Heart left ventricle (tissue), 16 donors: ENCODE data around the gene FZD10. TPM values are rescaled to one million over a fixed set of nuclear protein-coding genes. Genes with fewer than 3 reads are reported as not detected.

Source experiments
- ATAC-seq, 4 donors: fragments of 200-7000 bp; cut with Tn5 transposase; one replicate each; pipeline ENCODE4 v1.9.1; 2020 to 2022; ENCODE audit warnings: moderate library complexity in 4 of 4, mild to moderate bottlenecking in 3 of 4, moderate number of reproducible peaks in 1 of 4
- DNase-seq, 5 donors: peaks; one replicate each; pipeline ENCODE4 v3.0.0-alpha.2; 2020
- H3K27ac ChIP-seq, 12 donors: fragments of 200-600 bp; sonication (generic) in 4 of 12; one replicate each; pipeline versions ENCODE4 v1.5.0 to v1.8.0; 2016 to 2022; ENCODE audit warnings: mild to moderate bottlenecking in 2 of 12
- H3K27me3 ChIP-seq, 9 donors: fragments of 200-600 bp; sonication (generic) in 2 of 9; one replicate each; pipeline versions ENCODE4 v1.5.1 to v1.8.0; 2016 to 2022; ENCODE audit warnings: mild to moderate bottlenecking in 3 of 9
- H3K36me3 ChIP-seq, 9 donors: fragments of 200-600 bp; sonication (generic) in 2 of 9; one replicate each; pipeline versions ENCODE4 v1.5.0 to v1.8.0; 2018 to 2022; ENCODE audit warnings: mild to moderate bottlenecking in 2 of 9
- H3K4me1 ChIP-seq, 12 donors: fragments of 200-600 bp; sonication (generic) in 4 of 12; one replicate each; pipeline versions ENCODE4 v1.5.0 to v1.8.0; 2016 to 2022; ENCODE audit warnings: mild to moderate bottlenecking in 3 of 12
- H3K4me3 ChIP-seq, 12 donors: fragments of 200-600 bp; sonication (generic) in 4 of 12; one replicate each; pipeline versions ENCODE4 v1.5.0 to v1.8.0; 2017 to 2022; ENCODE audit warnings: mild to moderate bottlenecking in 9 of 12, moderate library complexity in 4 of 12
- H3K9me3 ChIP-seq, 12 donors: fragments of 200-600 bp; sonication (generic) in 4 of 12; one replicate each; pipeline versions ENCODE4 v1.5.0 to v1.8.0; 2016 to 2022; ENCODE audit warnings: mild to moderate bottlenecking in 1 of 12
- POLR2A ChIP-seq, 2 donors: fragments of 450-650 bp; IDR thresholded peaks; one replicate each; pipeline ENCODE4 v1.6.1; 2017; ENCODE audit warnings: antibody characterized with exemption in 2 of 2, mild to moderate bottlenecking in 2 of 2, moderate library complexity in 2 of 2
- WGBS, 4 donors: extraction: QIAGEN DNeasy Blood & Tissue Kit in 2 of 4; methylation state at CpG; one replicate each; pipeline versions ENCODE4 v1.1.5 to v1.1.7; 2013 to 2018; 5-methylcytosine and 5-hydroxymethylcytosine counted together
- intact Hi-C, 10 donors: fragments of 100-400 bp; cut with DNase I; formaldehyde crosslinking; loops; one replicate each; pipeline versions ENCODE4 v1.11.1 to v1.14.2; 2022
- polyA plus RNA-seq, 2 donors: library from polyadenylated mRNA; stranded (reverse); fragments of 200-250 nt; gene quantifications; one replicate each; pipeline ENCODE4 v1.2.3, GENCODE V29; 2013
- total RNA-seq, 9 donors: library from RNA; depleted of rRNA in 2 of 9; stranded (reverse); fragments of >200 nt in 2 of 9; fragmentation: NEBNext Ultra II Directional in 3 of 9; extraction: Animal tissue kit (Norgen Biotek cat#: 25700) in 3 of 9; gene quantifications; one replicate each; pipeline versions ENCODE4 v1.1.0 to v1.2.4, GENCODE V29; 2016 to 2023
- TF ChIP-seq, protein P1 (sequence below), 12 donors: fragments of 200-600 bp; sonication (generic) in 4 of 12; IDR thresholded peaks; one replicate each; pipeline versions ENCODE4 v1.5.0 to v1.8.0; 2018 to 2022; ENCODE audit warnings: antibody characterized with exemption in 12 of 12, mild to moderate bottlenecking in 5 of 12
- donor health status: ischemic (EF 13 %, LVEDD 7.1; RV severe dilation, severe dysfunction).
- donor health status: healthy with polysubstance abuse.
- donor health status: DM: no; HTN: yes; CAD: no.
- donor health status: DM: no; HTN: no; CAD: no.
- donor health status: ischemic (EF 25% LVEDD 6.9; RV normal size, moderate dysfunction).
- donor health status: ischemic (EF 25% LVEDD 5.7; RV mildly dilated, moderate dysfunction).
- donor health status: healthy.
- donor health status: DM: yes; HTN: yes; CAD: no.
- donor health status: ischemic (EF 35%, LVEDD 5.7; RV mildly dilated, moderate dysfunction).
- donor health status: nonischemic (EF 11% LVEDD 7.7; RV severe dilation, severe dysfunction).
- donor health status: DM: yes; HTN: yes; CAD: no.
- donor health status: PGD.
- donor health status: ischemic (EF 29% LVEDD 5.4; RV normal size, mild dysfunction).
- donor health status: nonischemic (EF 23%, LVEDD 6.1; RV moderate dilation, normal function).

Gene FZD10
- total and polyA plus RNA-seq, 11 donors, result 0.06 to 0.23 (median 0.10) TPM; not detected in 3

DNA sequence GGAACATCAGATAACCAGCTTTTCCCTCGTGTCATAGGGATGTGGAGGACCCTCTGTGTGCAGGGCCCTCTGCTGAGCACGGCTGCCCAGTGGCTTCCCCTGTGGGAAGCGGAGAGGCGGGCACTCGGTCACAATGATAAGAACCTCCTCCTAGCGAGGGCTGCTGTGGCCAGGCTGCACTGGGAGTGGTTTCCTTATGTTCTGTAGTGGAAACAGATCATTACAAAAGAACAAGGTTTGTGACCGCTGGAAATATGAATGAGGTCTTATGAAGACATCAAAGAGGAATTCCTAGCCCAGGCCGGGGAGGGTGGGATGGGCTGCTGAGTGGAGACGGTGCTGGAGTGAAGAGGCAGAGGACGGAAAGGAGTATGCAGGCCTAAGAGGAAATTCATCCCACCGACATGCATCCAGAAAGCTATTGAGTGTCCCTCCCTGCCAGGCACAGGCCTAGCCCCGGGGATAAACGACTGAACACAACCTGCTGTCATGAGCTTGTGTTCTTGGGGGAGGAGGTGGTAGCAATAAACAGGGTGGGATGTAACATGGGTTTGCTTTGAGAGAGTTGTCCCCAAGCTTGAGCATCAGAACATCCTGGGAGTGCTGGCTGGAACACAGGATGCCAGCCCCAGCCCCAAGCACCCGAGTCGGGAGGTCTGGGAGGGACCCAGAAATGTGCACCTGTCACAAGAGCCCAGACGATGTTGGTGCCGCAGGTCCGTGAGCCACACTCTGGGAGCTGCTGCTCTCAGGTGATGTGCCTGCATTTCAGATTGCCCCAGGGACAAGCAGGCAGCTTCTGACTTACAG lies 37.5 kb downstream of the FZD10 start:
- DNase-seq, result no peak

DNA sequence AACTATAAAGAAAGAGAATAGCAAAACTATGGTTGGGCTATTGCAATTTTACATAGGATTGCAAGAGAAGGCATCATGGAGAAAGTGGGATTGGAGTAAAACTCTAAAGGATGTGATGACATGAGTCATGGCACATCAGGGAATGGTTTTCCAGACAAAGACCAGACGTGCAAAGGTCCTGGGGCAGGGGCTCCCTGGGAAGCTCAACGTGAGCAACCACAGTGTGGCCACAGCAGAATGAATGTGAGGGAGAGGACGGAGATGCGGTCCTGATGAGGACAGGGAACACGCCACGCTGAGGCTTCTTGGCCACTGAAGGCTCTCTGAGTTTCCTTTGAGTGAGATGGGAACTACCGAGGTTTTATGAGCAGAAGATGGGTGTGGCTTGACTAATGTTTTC lies 38.2 kb downstream of the FZD10 start:
- TF ChIP-seq, protein P1, sequence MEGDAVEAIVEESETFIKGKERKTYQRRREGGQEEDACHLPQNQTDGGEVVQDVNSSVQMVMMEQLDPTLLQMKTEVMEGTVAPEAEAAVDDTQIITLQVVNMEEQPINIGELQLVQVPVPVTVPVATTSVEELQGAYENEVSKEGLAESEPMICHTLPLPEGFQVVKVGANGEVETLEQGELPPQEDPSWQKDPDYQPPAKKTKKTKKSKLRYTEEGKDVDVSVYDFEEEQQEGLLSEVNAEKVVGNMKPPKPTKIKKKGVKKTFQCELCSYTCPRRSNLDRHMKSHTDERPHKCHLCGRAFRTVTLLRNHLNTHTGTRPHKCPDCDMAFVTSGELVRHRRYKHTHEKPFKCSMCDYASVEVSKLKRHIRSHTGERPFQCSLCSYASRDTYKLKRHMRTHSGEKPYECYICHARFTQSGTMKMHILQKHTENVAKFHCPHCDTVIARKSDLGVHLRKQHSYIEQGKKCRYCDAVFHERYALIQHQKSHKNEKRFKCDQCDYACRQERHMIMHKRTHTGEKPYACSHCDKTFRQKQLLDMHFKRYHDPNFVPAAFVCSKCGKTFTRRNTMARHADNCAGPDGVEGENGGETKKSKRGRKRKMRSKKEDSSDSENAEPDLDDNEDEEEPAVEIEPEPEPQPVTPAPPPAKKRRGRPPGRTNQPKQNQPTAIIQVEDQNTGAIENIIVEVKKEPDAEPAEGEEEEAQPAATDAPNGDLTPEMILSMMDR (IDR thresholded peaks at IDR 0.05), result no peak
- TF ChIP-seq POLR2A (IDR thresholded peaks at IDR 0.05), result no peak
- no peaks in the 10 kb centered on the region for H3K36me3 ChIP-seq
- 79 to 87% (median 82%) methylated on average over 7 of the region's 7 CpGs for WGBS, 4 donors
- ATAC-seq (no peak), DNase-seq (no peak)
- H3K9me3 ChIP-seq, result peaks cover 0 to 7% (median 0%) of the 10 kb centered on the region in 12 donors
- H3K27me3 ChIP-seq, result peaks cover 0 to 29% (median 0%) of the 10 kb centered on the region in 9 donors
- H3K4me1 ChIP-seq, result no peaks in the 10 kb centered on the region
- no peak overlapping the region for H3K27ac ChIP-seq
- H3K4me3 ChIP-seq, result no peak overlapping the region
- intact Hi-C loops, result no loop called here

More for the DNA sequence above, 37.5 kb downstream of the FZD10 start:
- no peaks in the 10 kb centered on the region for H3K36me3 ChIP-seq
- no peak for ATAC-seq
- intact Hi-C loops, result no loop called here
- TF ChIP-seq, protein P1 (IDR thresholded peaks at IDR 0.05), result no peak
- no peak for TF ChIP-seq POLR2A (IDR thresholded peaks at IDR 0.05)
- no peaks in the 10 kb centered on the region for H3K4me1 ChIP-seq
- H3K9me3 ChIP-seq, result peaks cover 0 to 7% (median 0%) of the 10 kb centered on the region in 12 donors
- H3K27me3 ChIP-seq, result peaks cover 0 to 35% (median 0%) of the 10 kb centered on the region in 9 donors
- H3K27ac ChIP-seq, result no peak overlapping the region
- H3K4me3 ChIP-seq, result no peak overlapping the region
- WGBS, 4 donors, result 46 to 49% (median 47%) methylated on average over 18 of the region's 18 CpGs

DNA sequence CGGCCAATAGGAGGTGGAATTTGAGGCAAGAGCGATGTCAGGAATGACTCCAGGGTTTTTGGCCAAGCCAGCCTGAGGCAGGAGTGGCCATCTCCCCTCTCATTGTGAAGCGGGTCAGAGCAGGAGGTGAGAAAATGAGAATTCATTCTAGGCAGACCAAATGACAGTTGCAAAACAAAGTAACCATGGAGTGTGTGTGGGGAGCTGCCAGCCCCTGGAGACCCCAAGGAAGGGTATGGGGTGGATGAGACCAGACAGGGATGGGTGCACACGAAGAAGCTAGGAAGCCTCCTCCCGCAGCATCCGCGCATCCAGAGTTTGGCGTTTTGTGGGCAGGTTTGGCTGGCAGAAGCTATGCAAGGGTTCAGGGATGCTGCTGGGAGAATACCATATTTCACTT lies 38.8 kb downstream of the FZD10 start:
- 90 to 94% (median 92%) methylated on average over 8 of the region's 8 CpGs for WGBS, 4 donors
- no peaks in the 10 kb centered on the region for H3K36me3 ChIP-seq
- ATAC-seq (no peak), DNase-seq (no peak)
- H3K4me3 ChIP-seq, result no peak overlapping the region
- no peaks in the 10 kb centered on the region for H3K4me1 ChIP-seq
- intact Hi-C loops, result no loop called here
- H3K27me3 ChIP-seq, result peaks cover 0 to 23% (median 0%) of the 10 kb centered on the region in 9 donors
- H3K9me3 ChIP-seq, result peaks cover 0 to 7% (median 0%) of the 10 kb centered on the region in 12 donors
- no peak for TF ChIP-seq POLR2A (IDR thresholded peaks at IDR 0.05)
- TF ChIP-seq, protein P1 (IDR thresholded peaks at IDR 0.05), result no peak
- no peak overlapping the region for H3K27ac ChIP-seq

DNA sequence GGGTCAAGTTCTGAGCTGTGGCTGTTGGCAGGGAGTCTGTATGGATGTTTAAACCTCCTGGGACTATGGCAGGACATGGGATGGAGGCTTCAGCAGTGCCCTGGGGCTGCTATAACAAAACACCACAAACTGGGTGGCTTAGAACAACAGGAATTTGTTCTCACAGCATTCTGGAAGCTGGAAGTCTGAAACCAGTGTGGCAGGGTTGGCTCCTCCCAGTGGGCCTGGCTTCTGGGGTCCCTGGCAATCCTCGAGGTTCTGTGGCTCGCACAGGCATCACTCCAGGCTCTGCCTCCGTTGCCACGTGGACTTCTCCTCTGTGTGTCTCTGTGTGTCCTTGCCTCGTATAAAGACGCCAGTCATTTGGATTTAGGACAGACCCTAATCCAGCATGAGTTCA lies 39.9 kb downstream of the FZD10 start:
- intact Hi-C loops, result no loop called here
- TF ChIP-seq, protein P1 (IDR thresholded peaks at IDR 0.05), result no peak
- no peak for TF ChIP-seq POLR2A (IDR thresholded peaks at IDR 0.05)
- 67 to 91% (median 80%) methylated on average over 6 of the region's 6 CpGs for WGBS, 4 donors
- peaks cover 0 to 7% (median 0%) of the 10 kb centered on the region in 12 donors for H3K9me3 ChIP-seq
- DNase-seq (no peak), ATAC-seq (no peak)
- H3K27ac ChIP-seq, result no peak overlapping the region
- H3K4me1 ChIP-seq, result no peaks in the 10 kb centered on the region
- no peaks in the 10 kb centered on the region for H3K36me3 ChIP-seq
- H3K27me3 ChIP-seq, result peaks cover 0 to 19% (median 0%) of the 10 kb centered on the region in 9 donors
- H3K4me3 ChIP-seq, result no peak overlapping the region
